Lung microvascular endothelial cell (primary cell): Measurements from ENCODE around the gene PHF12. TPM values are rescaled to one million over a fixed set of nuclear protein-coding genes. Genes with fewer than 3 reads are reported as not detected.
A peak's percentile ranks its signal among the peaks of the same experiment; 100 is the strongest.

Source experiments
- DNase-seq, 2 donors: peaks; one replicate each; pipeline versions ENCODE4 v3.0.0 to v3.0.0-alpha.2; 2010; ENCODE audit warnings: low read depth in 2 of 2
- total RNA-seq: library from RNA; depleted of rRNA; stranded (reverse); fragments of >200 nt; gene quantifications from 2 replicates; pipeline ENCODE4 v1.2.1, GENCODE V29; 2014

PHF12 gene
- 4.1 and 6.5 TPM in 2 replicates for total RNA-seq

DNA sequence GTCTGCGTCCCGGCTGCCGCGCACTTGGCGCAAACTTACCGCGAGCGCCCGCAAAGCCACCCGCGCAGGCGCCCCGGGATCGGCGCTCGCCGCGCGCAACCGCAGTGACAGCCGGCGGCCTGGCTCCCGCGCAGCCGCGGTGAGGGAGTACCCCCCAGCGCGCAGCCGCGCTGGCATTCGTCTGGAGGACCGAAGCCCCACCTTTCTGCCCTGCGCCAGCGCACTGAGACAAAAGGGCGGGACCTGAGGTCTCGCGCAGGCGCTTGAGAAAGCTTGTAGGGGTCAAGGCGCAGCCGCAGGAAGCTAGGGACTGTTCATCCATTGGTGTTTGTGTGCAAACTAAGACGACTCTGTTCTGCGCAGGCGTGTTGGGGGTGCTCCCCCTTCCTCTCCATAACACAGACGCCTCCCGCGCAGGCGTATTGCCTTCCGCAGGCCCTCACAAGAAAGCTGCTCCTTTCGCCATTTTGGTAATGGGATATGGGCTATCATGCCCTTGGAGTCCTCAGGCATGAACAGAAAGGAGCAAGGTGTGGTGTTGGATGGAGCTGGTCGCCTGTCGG, at the start of gene PHF12:
TSS of gene PHF12 (minus strand) at position 91 of the 563 bp plus-strand sequence. CDS start 558 bp downstream, outside the sequence.
- peak; percentile 100 for DNase-seq

DNA sequence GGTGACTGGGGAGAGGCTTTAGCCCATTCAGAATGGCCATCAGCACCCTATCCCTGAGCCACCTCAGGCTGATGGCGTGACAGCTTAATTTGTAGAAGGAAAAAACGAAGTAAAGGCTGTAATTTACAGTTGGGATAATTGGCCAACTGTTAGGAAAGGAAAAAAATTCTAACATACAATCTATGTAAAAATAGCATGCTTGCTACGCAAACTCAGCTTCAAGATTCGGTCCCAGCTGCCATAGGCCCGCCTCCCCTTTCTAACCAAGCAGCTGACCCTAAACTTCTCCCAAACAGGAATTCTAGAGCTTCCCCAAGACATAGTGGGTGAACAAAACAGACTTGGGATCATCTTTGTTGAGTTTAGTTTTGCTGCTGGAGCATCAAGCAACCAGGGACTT, 49.7 kb upstream of the PHF12 start:
- DNase-seq: no peak

DNA sequence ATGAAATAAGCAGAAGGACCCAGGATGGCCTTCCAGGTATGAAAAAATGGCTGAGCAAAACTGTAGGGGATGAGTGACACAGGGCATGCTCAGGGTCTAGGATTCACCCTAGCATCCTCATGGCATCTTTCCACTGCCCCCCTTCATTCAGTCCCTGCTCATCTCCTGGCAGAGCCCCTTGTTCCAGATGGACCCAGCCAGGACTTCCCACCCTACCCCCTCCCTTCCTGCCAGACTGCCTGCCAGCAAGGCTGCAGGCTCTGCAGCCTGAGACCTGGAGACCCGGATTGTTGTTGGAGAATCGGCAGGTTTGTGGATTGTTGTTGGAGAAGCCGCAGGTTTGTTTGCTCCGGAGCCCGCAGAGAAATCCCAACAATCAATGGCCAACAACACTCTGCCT, 47.9 kb upstream of the PHF12 start:
- no peak for DNase-seq

DNA sequence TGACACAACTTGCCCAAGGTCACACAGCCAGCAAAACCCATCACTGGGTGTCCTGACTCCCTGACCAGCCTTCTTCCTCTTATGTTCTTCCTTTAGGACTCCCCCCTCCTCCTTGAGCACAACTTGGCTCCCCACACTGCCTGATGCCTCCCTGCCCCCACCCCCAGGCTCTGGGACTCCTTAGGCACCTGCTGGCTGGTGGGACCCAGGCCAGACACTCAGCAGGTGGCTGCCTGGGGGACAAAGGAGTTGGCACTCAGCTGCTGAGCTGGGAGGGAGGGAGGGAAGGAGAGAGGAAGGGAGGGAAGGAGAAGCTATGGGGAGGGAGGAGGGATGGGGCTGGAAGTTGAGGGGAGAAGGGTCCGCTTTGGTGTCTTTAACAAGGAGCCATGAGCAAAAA, 46.5 kb upstream of the PHF12 start:
- DNase-seq: no peak

DNA sequence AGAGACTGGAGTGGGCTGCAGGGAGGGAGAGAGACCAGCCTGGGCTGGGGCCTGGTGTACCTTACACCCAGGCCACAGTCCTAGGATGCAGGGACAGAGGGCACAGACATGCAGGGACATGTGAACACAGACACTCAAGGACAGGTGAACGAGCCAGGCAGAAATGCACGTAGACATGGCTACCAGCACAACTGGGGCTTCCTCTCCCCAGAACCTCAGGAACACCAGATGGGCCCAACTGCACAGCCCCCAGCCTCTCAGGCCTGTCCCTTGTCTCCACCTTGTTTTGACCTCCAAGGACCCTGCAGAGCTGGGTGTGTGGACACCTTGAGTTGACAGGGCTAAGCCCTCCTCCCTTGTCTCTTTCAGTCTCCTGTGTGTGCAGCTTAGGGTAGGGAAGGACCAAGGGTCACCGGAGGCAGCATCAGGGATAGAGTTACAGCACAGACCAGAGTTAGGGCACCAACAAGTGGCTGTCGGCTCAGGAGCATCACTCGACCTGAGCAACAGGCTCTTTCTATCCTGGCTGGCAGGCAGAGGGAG, 45.3 kb upstream of the PHF12 start:
- DNase-seq: no peak

DNA sequence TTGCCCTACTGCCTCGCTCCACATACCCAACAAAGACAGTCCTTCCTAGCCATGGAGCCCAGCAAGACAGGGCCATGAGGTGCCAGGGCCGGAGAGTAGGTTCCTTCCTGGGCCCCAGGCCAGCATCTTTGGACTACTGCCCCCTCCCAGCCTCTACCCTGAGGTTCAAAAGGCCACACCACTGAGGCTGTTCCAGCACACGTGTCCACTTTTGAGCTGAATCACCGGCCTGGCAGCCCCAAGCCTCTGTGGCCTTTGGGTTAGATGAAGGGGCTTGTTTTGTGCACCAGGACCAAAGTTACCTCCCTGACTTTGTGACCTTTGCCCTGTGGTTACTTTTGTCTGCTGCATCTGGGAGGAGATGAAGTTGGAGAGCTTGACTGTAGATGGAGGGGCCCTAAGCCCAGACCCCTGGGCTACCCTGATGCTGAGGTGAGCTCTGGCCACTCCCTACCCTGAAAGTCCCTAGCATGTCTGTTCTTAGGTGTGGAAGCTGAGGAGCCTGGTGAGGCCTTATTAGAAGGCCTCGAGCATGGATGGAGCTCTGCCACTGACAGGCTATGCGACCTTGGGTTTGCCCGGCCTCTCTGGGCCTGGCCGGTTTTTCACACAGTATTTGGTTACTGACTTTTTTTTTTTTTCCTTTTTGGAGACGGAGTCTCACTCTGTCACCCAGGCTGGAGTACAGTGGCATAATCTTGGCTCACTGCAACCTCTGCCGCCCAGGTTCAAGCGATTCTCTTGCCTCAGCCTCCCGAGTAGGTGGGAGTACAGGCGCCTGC, 42.5 kb upstream of the PHF12 start:
- DNase-seq: no peak

DNA sequence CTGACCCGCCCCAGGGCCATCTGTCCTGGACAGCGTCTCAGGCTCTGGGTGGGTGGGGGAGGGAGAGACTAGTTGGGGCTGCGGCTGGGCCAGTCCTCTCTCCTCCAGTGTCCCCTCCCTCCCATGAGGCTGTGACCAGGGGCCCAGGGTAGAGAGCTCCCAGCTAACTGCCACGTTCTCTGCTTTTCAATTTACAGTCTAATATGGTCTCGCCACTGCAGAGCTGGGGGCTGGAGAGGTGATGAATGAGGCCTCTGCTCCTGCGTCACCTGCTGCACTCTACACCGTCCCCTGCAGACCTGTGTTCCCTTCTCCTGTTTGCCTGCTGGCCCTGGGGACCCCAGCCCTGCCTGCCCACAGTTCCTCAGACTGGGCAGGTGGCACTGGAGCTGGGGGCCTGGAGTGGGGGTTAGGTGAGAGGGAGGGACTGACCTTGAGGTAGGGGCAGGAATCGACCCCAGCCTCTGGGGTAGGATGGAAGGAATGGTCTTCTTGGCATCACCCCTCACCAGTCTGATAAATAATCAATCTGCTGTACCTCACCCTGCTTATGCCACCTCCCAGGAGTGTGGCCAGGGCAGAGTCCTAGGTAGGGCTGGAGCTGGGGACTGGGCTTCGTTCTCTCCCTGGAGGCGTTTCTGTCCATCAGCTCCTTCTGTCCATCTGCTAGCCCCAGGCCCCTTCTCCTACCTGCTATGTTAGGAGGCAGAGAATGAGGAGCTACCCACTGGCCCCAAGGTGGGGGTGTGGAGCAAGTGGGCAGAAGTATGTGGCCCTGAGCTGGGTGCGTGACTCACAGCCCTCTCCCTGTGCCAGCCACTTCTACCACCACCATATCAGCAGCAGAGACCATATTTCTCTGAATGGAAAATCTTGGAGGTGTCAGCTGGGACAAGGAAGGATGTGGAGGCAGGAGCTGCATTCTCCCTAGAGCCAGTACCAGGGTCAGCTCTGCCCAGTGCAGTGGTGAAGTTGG, 41.6 kb upstream of the PHF12 start:
- DNase-seq: no peak

DNA sequence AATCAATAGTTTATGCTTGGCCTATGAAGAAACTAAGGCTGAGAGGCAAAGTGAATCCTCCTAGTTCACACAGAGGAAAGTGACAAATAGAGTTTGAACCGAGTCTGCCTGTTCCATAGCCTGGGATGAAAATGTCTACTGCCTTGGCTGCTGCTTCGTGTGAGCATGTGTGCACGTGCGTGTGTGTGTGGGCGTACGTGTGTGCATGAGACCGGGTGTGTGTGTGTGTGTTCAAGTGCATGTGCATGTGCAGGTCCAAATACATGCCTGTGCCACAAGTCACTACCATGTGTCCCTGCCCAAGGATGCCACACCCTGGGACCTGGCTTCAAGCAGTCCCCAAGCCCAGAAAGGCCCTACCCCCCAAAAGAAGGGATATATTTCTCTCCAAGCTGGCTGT, 40.9 kb upstream of the PHF12 start:
- no peak for DNase-seq

DNA sequence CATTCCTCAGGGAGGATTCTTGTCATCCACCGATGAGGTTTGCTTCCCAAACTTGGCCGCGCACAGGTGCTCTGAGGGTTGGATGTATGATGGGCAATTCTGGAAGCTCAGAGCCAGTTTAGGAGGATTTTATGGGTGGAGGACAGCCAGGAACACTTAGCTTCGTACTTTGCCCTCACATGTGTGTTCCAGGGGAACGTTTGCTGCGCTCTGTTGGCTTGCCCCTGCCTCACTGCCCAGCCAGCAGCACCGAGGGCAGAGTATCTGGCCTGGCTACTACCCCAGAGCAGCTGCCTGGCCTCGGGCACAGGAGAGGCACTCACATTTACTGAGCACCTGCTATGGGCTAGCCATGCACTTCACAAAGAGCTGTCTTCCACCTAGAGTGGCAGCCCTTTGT, 40.5 kb upstream of the PHF12 start:
- no peak for DNase-seq

DNA sequence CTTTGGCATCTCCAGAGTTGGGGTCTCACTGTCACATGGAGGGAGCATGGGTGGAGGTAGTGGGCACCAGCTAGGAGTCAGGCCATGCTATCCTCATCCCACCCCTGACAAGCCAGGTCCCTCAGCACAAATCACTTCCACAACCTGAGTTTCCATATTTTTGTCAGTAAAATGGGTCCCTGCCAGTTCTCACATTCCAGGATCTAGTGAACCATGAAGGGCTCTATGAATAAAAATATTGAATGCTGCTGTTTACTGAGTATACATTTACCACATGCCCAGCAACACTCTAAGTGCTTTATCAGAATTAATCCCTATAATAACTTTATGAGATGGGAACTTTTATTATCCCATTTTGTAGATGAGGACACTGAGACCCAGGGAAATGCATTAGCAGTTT, 37.7 kb upstream of the PHF12 start:
- no peak for DNase-seq

DNA sequence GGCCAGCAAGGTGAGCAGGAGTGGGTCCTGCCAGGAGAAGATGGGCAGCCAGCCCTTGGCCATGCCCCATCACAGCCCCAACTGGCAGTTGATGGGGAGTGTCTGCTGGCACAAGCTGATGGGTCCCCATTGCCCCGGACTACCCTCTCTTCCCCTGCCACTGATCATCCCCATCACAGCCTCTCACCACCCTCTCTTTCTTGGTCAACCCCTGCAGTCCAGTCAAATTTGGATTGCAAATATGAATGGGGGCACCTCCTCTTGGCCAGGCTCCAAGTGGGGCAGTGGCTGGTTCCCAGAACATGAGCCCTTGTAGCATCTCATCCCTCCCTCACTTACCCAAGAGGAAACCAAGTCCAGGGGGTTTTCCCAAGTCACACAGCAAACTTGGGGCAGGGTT, 37.2 kb upstream of the PHF12 start:
- DNase-seq: no peak

DNA sequence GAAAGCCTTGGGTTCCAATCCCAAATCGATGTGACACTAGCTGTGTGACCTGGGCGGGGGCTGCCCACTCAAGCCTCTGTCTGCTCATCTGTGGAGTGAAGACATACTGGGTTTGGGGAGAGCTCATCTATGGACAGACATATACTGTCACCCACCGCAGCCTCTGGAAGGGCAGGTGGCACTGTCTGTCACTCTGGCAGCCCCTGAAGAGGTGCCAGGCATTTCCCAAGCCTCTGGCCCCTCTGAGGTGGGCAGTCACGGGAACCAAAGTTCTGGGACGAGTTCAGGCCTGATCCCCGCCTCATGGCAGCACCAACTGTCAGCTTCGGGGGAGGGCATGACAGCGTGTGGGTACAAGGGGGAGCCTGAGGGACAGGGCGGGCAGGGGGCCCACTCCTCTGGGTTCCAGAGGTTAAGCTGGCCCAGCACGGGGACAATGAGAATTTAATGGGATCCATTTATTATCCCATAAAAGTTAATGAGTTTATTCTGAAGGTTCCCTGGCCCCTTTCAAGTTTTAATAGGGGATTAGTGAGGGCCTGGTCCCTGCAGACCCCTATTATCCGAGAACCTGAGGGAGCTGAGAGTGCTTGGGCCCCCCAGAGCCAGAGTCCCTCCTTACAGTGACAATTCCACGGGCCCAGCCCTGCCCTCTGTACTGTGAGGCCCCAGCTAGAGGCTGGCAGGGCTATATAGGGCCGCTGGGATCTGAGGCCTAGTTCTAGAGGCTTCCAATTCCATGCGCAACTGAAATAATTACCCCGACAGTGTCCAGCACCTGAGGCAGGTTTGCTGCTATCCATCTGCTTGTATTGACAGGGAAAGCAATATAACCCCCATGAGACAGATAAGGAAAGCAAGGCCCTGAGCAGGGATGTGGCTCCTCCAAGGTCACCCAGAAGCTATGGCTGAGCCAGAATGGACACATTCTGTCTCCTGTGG, 35.7 kb upstream of the PHF12 start:
- DNase-seq: no peak

DNA sequence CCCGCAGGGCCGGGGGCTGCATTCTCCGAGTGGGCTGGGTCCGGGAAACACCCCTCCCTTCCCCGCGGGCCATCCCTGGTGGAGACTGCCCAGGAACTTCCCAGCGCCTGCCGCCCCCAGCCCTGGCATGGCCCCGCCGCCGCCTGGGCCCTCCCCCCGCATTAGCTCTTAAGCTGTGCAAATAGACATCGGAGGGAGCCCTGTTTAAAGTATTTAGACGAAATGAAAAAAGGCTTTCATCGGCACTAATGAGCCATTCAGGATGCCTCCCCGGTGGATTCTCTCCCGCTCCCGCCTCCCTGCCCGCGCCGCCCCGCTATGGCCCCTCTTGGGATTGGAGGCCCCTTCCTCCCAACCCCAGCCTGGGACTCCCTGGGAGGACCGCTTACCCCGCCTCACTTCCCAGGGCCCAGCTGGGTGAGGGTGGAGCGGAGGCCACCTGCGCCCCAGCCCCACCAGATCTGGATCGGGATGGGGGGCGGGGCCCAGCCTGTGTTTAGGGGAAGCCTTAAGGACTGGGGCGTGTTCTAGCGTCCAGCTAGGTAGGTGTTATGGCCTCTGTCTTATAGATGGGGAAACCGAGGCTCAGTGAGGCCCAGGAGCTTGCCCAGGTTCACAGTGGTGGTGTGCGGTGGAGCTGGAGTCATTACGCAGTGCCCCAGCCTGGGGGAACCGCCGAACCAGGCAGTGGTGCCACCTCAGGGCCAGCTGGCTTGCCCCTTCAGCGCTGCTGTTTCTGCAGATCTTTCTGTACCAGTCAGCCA, 34.8 kb upstream of the PHF12 start:
- DNase-seq: no peak

DNA sequence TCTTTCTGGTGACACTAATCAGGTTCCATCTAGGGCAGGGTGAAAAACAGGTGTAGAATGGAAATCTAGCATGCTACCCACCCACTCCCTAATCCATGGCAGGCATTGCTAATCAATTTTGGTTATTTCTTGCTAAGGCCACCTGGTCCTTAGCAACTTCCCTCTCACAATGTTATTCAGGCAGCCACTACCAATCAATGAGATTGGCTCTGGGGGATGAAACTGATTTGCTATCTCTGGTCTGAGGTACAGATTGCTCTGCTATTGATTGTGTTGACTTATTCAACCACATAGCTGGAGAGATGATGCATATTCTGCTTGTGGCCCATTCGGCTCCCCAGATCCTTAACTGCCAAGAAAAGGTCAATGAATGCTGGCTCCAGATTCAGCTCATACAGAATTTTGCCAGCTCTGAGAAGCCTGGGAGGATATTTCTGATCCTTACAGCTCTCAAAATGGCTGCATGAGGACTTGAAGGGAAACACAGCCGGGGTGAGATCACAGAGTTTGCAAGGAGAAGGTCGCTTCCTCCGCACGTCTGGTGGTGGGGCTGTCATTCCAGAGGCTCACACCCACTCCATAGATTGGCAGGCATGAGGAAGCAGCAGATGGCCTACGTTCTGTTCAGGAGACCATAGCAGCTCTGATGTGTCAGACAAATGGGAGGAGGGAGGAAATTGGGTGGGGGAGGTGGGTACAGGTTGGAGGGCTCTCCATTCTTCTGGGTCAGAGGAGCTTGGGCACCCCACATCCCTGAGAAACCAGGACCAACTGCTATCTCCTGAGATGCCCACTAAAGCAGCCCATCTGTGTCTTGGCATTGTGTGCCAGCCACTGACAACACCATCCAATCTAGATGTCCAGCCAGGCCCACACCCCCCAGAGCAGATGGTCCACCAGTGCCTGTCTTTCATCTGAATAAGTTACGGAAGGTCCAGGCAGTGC, 32.2 kb upstream of the PHF12 start:
- DNase-seq: peak in 1 of 2 donors; percentile 39

DNA sequence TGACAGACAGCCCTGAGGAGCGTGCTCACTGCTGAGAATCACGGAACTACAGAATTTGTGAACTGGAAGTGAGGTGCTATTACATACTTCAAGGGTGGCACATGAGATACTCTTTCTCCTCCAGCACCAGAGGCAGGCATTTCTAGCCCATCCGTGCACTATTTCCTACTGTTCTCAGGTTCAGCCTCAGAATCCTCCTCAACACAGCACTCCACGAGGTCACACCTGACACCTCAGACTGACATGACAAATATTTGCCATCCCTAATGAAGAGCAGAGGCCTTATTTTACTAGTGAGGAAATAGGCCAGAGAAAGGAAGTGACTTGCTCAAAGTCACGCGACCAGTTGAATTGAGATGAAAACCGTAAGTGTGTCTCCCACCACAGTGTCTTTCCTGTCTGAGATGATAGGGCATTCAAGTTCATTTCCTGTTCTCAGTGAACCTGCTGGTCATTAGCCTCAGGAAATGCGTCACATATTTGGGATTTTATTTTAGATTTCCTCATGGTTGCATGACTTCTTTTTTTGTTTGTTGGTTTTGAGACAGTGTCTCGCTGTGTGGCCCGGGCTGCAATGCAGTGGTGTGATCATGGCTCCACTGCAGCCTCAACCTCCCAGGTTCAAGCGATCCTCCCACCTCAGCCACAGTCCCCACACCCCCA, 30.9 kb upstream of the PHF12 start:
- DNase-seq: peak; percentile 94 to 97

DNA sequence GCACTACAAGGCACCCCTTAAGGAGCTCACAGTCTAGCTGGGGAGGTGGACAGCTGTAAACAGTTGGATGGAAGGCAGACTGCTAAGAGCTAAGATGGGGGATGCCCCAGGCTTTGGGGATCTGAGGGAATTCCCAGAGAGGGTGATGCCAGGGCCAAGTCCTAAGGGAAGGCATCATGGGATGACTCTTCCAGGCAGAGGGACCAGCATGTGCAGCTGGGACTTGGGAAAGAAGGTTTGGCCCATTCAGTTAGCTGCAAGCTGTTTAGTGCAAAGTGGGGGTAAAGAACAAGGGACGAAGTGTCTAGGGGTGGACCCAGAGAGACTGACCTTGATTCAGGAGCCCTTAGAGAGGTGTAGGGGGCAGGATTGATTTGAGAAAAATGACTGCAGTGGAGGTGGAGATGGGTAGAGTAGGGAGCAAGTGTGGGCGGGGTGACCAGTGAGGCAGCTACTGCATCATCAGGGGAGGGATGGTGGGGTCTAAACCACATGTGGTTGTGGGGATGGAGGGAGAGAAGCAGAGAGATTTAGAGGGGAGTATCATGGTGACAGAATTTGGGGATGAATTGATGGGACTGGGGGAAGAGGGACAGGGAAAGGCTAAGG, 27.1 kb upstream of the PHF12 start:
- no peak for DNase-seq

DNA sequence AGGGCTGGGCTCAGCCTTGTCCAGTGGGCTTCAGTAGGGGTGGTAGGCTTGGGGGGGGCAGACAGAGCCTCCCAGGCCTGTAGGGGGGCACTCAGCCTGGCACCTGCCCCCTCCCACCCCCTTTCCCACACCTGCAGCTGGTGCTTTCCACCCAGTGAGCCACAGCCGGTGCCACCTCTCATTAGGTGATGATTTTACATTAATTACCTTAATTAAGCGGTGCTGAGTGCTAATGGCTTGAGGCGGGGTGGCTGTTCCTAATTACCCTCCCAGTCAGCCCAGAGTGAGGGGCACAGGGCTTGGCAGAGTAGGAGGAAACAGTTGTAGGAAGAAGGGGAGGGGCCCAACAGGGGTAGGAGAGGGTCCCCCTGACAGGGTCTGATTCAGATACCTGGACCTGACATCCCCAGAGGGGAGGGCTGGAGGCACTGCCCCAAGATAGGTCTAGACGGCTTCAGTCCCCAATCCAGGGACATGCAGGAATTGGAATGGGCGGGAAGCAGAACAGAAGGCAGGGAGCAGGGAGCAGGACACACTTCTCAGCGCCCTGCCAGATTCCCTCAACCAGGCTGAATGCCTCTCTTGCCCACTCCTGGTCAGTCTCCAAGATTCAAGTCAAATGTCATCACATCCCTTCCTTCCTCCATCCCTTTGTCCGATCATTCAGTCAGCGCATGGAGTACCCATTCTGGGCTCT, 26.5 kb upstream of the PHF12 start:
- DNase-seq: no peak
